Measurements from ENCODE around the gene SFXN5. TPM values are rescaled to one million over a fixed set of nuclear protein-coding genes. Genes with fewer than 3 reads are reported as not detected.

The SFXN5 gene
- total RNA-seq, 2 experiments from 2014 or later: 15.7 to 18.6 TPM

- Mint-ChIP-seq H3K4me1 (ENCODE audit: low read depth) (no peaks in the 10 kb centered on the region), H3K4me3 (no peak overlapping the region), H3K27ac (no peak overlapping the region), H3K9me3 (ENCODE audit: insufficient read depth) (no peaks in the 10 kb centered on the region), H3K27me3 (ENCODE audit: low read depth) (peaks cover 3% of the 10 kb centered on the region), H3K36me3 (ENCODE audit: low read depth) (no peaks in the 10 kb centered on the region)
- ATAC-seq: no peak
- no peak for DNase-seq
- ChIA-PET CTCF (interaction anchor here (1.0 kb wide), 1 partner anchor 51 kb away, joined by 3 read pairs; no protein-coding TSS in a partner anchor), POLR2A (no interaction called here)
Observed at GRCh38 chr2:72942881-72943418, 128.6 kb downstream of the SFXN5 start.

DNA sequence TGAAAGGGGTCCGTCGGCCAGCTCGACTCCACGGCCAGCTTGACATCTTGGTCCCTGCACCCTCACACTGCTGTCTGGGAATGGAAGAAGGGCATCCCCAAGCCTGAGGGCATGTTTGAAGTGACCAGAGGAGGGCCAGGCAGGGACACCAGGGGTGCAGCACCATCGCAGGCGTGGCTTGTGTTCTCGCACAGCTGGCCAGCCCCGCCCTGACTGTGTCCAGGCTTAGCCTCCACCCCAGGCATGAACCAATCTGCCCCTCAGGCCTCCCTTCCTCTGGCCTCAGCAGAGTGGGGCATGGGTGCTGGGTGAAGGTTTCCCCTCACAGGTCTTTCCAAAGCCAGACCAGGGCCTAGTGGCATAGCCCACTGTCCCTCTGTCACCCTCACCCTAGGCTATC, 129.2 kb downstream of the SFXN5 start:
- no peaks in the 10 kb centered on the region for H3K4me1 Mint-ChIP-seq (ENCODE audit: low read depth)
- ATAC-seq (no peak), DNase-seq (no peak)
- CTCF ChIA-PET: no interaction called here
- POLR2A ChIA-PET: no interaction called here
- no peak overlapping the region for H3K27ac Mint-ChIP-seq
- H3K9me3 Mint-ChIP-seq (ENCODE audit: insufficient read depth): no peaks in the 10 kb centered on the region
- H3K36me3 Mint-ChIP-seq (ENCODE audit: low read depth): no peaks in the 10 kb centered on the region
- H3K4me3 Mint-ChIP-seq: no peak overlapping the region
- peaks cover 4% of the 10 kb centered on the region for H3K27me3 Mint-ChIP-seq (ENCODE audit: low read depth)

- no peaks in the 10 kb centered on the region for H3K36me3 Mint-ChIP-seq (ENCODE audit: low read depth)
- no peak overlapping the region for H3K27ac Mint-ChIP-seq
- no peak for DNase-seq
- ChIA-PET POLR2A (no interaction called here), CTCF (interaction anchor here (1.5 kb wide), 1 partner anchor 33 kb away, joined by 4 read pairs; no protein-coding TSS in a partner anchor)
- no peaks in the 10 kb centered on the region for H3K9me3 Mint-ChIP-seq (ENCODE audit: insufficient read depth)
- H3K27me3 Mint-ChIP-seq (ENCODE audit: low read depth): peaks cover 7% of the 10 kb centered on the region
- no peak for ATAC-seq
- no peak overlapping the region for H3K4me3 Mint-ChIP-seq
- no peaks in the 10 kb centered on the region for H3K4me1 Mint-ChIP-seq (ENCODE audit: low read depth)
Observed at GRCh38 chr2:72940786-72941185, 130.7 kb downstream of the SFXN5 start.

DNA sequence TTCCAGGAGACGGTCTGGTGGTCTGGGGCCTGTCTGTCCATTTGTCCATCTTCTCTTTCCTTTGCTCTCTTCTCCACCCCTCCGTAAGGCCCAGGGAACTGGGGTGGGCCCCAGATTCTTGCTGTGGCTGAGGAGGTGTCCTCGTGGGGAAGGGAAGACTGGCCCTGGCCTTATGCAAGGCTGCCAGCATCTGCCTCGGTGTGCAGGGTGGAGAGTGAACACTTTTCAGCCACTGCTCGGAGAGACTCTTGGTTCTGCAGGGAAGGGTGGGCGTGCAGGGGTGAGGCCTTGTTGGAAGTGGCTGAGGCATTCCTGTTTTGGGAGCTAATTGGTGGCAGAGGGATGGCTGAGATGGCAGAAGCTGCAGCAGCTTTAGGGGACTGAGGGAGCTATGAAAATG, 131.2 kb downstream of the SFXN5 start:
- ATAC-seq (no peak), DNase-seq (no peak)
- ChIA-PET POLR2A (interaction anchor here (1.6 kb wide), 1 partner anchor 14 kb away, joined by 4 read pairs; no protein-coding TSS in a partner anchor), CTCF (interaction anchor here (1.5 kb wide), 1 partner anchor 34 kb away, joined by 4 read pairs; no protein-coding TSS in a partner anchor)
- peaks cover 1% of the 10 kb centered on the region for H3K4me1 Mint-ChIP-seq (ENCODE audit: low read depth)
- peaks cover 12% of the 10 kb centered on the region for H3K27me3 Mint-ChIP-seq (ENCODE audit: low read depth)
- H3K27ac Mint-ChIP-seq: no peak overlapping the region
- H3K4me3 Mint-ChIP-seq: no peak overlapping the region
- no peaks in the 10 kb centered on the region for H3K9me3 Mint-ChIP-seq (ENCODE audit: insufficient read depth)
- no peaks in the 10 kb centered on the region for H3K36me3 Mint-ChIP-seq (ENCODE audit: low read depth)

- H3K27ac Mint-ChIP-seq: no peak overlapping the region
- POLR2A ChIA-PET: no interaction called here
- DNase-seq (no peak), ATAC-seq (no peak)
- peaks cover 18% of the 10 kb centered on the region for H3K27me3 Mint-ChIP-seq (ENCODE audit: low read depth)
- H3K4me3 Mint-ChIP-seq: no peak overlapping the region
- CTCF ChIA-PET: no interaction called here
- peaks cover 14% of the 10 kb centered on the region for H3K4me1 Mint-ChIP-seq (ENCODE audit: low read depth)
- no peaks in the 10 kb centered on the region for H3K9me3 Mint-ChIP-seq (ENCODE audit: insufficient read depth)
- no peaks in the 10 kb centered on the region for H3K36me3 Mint-ChIP-seq (ENCODE audit: low read depth)
Observed at GRCh38 chr2:72938455-72938854, 133.1 kb downstream of the SFXN5 start.

DNA sequence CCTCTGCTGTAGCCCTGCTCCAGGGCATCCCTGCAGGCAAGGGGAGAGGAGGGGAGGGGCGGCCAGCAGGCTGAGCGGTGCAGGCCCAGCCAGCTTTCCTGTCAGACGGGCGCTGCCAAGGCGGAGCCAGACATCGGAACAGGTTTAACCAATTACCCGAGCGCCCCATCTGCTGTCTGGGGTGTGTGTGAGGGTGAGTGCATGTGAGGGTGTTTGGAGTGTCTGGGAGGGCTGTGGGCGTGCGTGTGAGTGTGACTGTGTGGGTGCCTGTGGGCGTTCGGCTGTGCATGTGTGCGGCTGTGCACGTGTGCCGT, 134.2 kb downstream of the SFXN5 start:
- Mint-ChIP-seq H3K27me3 (ENCODE audit: low read depth) (peaks cover 18% of the 10 kb centered on the region), H3K4me3 (no peak overlapping the region), H3K27ac (no peak overlapping the region), H3K36me3 (ENCODE audit: low read depth) (no peaks in the 10 kb centered on the region), H3K4me1 (ENCODE audit: low read depth) (peaks cover 24% of the 10 kb centered on the region), H3K9me3 (ENCODE audit: insufficient read depth) (no peaks in the 10 kb centered on the region)
- ChIA-PET POLR2A (no interaction called here), CTCF (interaction anchor here (2.3 kb wide), 1 partner anchor 36 kb away, joined by 5 read pairs; no protein-coding TSS in a partner anchor)
- ATAC-seq: no peak
- DNase-seq: no peak

- ATAC-seq: no peak
- ChIA-PET CTCF (interaction anchor here (2.3 kb wide), 1 partner anchor 37 kb away, joined by 5 read pairs; no protein-coding TSS in a partner anchor), POLR2A (no interaction called here)
- no peaks in the 10 kb centered on the region for H3K36me3 Mint-ChIP-seq (ENCODE audit: low read depth)
- peaks cover 29% of the 10 kb centered on the region for H3K4me1 Mint-ChIP-seq (ENCODE audit: low read depth)
- no peak overlapping the region for H3K4me3 Mint-ChIP-seq
- DNase-seq: no peak
- peaks cover 18% of the 10 kb centered on the region for H3K27me3 Mint-ChIP-seq (ENCODE audit: low read depth)
- H3K9me3 Mint-ChIP-seq (ENCODE audit: insufficient read depth): no peaks in the 10 kb centered on the region
- no peak overlapping the region for H3K27ac Mint-ChIP-seq
Observed at GRCh38 chr2:72936660-72937355, 134.7 kb downstream of the SFXN5 start.

DNA sequence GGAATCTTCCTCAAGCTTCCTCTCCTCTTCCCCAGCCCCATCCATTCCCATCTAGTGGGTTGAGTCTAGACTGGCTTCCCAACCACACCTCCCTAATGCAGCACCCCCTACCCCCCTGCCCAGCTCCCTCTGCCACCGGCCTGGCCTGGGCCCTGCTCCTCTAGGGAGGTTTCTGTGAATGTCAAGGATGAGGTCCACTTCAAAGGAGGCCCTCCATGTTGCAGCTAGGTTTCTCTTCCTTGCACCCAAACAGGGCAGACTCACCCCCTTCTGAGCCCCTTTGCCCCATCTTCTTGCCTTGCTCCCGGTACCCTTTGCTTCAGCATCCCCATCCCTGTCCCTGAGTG, 135.9 kb downstream of the SFXN5 start:
- H3K4me3 Mint-ChIP-seq: no peak overlapping the region
- no peaks in the 10 kb centered on the region for H3K9me3 Mint-ChIP-seq (ENCODE audit: insufficient read depth)
- DNase-seq: no peak
- peaks cover 19% of the 10 kb centered on the region for H3K27me3 Mint-ChIP-seq (ENCODE audit: low read depth)
- H3K36me3 Mint-ChIP-seq (ENCODE audit: low read depth): no peaks in the 10 kb centered on the region
- ChIA-PET POLR2A (no interaction called here), CTCF (interaction anchor here (2.3 kb wide), 1 partner anchor 38 kb away, joined by 5 read pairs; no protein-coding TSS in a partner anchor)
- no peak overlapping the region for H3K27ac Mint-ChIP-seq
- no peak for ATAC-seq
- peaks cover 35% of the 10 kb centered on the region for H3K4me1 Mint-ChIP-seq (ENCODE audit: low read depth)

GRCh38 chr2:72934683-72935610, 136.6 kb downstream of the SFXN5 start:
- Mint-ChIP-seq H3K27ac (no peak overlapping the region), H3K27me3 (ENCODE audit: low read depth) (peaks cover 19% of the 10 kb centered on the region), H3K4me3 (no peak overlapping the region), H3K36me3 (ENCODE audit: low read depth) (no peaks in the 10 kb centered on the region), H3K9me3 (ENCODE audit: insufficient read depth) (no peaks in the 10 kb centered on the region), H3K4me1 (ENCODE audit: low read depth) (peaks cover 35% of the 10 kb centered on the region)
- DNase-seq (no peak), ATAC-seq (no peak)
- CTCF ChIA-PET: interaction anchor here (2.2 to 2.3 kb wide), 2 partner anchors 39 to 42 kb away, joined by 5 to 6 read pairs; no protein-coding TSS in a partner anchor
- POLR2A ChIA-PET: no interaction called here

- DNase-seq: no peak
- CTCF ChIA-PET: interaction anchor here (2.2 kb wide), 1 partner anchor 41 kb away, joined by 6 read pairs; no protein-coding TSS in a partner anchor
- Mint-ChIP-seq H3K27me3 (ENCODE audit: low read depth) (peaks cover 18% of the 10 kb centered on the region), H3K4me1 (ENCODE audit: low read depth) (peaks cover 35% of the 10 kb centered on the region), H3K4me3 (no peak overlapping the region), H3K9me3 (ENCODE audit: insufficient read depth) (no peaks in the 10 kb centered on the region), H3K27ac (no peak overlapping the region), H3K36me3 (ENCODE audit: low read depth) (no peaks in the 10 kb centered on the region)
- POLR2A ChIA-PET: no interaction called here
- no peak for ATAC-seq
Observed at GRCh38 chr2:72933646-72934151, 137.8 kb downstream of the SFXN5 start.

- H3K27me3 Mint-ChIP-seq (ENCODE audit: low read depth): peaks cover 18% of the 10 kb centered on the region
- ChIA-PET POLR2A (no interaction called here), CTCF (interaction anchor here (2.1 to 2.2 kb wide), 2 partner anchors 40 kb away, joined by 5 to 6 read pairs; no protein-coding TSS in a partner anchor)
- ATAC-seq: no peak
- no peak overlapping the region for H3K27ac Mint-ChIP-seq
- H3K4me1 Mint-ChIP-seq (ENCODE audit: low read depth): peaks cover 35% of the 10 kb centered on the region
- no peaks in the 10 kb centered on the region for H3K36me3 Mint-ChIP-seq (ENCODE audit: low read depth)
- H3K9me3 Mint-ChIP-seq (ENCODE audit: insufficient read depth): no peaks in the 10 kb centered on the region
- no peak overlapping the region for H3K4me3 Mint-ChIP-seq
- DNase-seq: no peak
Observed at GRCh38 chr2:72933207-72933606, 138.3 kb downstream of the SFXN5 start.
